Measurements from ENCODE around the gene HEXIM1. TPM values are rescaled to one million over a fixed set of nuclear protein-coding genes. Genes with fewer than 3 reads are reported as not detected.

Gene HEXIM1
- total RNA-seq, 4 donors from 2014 or later, result 20.9 to 32.7 (median 25.0) TPM

DNA sequence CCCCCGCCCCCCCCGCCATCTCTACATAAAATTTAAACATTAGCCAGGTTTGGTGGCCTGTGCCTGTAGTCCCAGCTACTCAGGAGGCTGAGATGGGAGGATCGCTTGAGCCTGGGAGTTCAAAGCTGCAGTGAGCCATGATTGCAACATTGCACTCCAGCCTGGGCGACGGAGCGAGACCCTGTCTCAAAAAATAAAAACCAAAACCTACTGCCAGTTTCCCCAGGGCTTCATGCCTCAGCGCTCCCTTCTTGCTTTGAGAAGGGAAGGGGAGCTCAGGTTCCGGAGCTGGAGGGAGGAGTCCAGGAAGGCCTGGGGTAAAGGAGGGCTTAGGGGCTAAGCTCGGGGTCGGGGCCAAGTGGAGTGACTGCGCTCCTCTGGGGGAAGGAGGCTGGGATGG, 36.4 kb upstream of the HEXIM1 start:
- no peak for DNase-seq (ENCODE audit: low spot score in 2 of 2)
- intact Hi-C loops (cut with DNase I; ENCODE audit: low total_unique reads), result no loop called here
- no peak for TF ChIP-seq POLR2A (IDR thresholded peaks at IDR 0.05)
- TF ChIP-seq, protein P1, sequence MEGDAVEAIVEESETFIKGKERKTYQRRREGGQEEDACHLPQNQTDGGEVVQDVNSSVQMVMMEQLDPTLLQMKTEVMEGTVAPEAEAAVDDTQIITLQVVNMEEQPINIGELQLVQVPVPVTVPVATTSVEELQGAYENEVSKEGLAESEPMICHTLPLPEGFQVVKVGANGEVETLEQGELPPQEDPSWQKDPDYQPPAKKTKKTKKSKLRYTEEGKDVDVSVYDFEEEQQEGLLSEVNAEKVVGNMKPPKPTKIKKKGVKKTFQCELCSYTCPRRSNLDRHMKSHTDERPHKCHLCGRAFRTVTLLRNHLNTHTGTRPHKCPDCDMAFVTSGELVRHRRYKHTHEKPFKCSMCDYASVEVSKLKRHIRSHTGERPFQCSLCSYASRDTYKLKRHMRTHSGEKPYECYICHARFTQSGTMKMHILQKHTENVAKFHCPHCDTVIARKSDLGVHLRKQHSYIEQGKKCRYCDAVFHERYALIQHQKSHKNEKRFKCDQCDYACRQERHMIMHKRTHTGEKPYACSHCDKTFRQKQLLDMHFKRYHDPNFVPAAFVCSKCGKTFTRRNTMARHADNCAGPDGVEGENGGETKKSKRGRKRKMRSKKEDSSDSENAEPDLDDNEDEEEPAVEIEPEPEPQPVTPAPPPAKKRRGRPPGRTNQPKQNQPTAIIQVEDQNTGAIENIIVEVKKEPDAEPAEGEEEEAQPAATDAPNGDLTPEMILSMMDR (IDR thresholded peaks at IDR 0.05), result no peak
- H3K4me3 ChIP-seq (ENCODE audit: low read depth, poor library complexity, severe bottlenecking), result no peak overlapping the region
- 84 to 89% methylated on average over 11 of the region's 11 CpGs for WGBS, 2 donors

DNA sequence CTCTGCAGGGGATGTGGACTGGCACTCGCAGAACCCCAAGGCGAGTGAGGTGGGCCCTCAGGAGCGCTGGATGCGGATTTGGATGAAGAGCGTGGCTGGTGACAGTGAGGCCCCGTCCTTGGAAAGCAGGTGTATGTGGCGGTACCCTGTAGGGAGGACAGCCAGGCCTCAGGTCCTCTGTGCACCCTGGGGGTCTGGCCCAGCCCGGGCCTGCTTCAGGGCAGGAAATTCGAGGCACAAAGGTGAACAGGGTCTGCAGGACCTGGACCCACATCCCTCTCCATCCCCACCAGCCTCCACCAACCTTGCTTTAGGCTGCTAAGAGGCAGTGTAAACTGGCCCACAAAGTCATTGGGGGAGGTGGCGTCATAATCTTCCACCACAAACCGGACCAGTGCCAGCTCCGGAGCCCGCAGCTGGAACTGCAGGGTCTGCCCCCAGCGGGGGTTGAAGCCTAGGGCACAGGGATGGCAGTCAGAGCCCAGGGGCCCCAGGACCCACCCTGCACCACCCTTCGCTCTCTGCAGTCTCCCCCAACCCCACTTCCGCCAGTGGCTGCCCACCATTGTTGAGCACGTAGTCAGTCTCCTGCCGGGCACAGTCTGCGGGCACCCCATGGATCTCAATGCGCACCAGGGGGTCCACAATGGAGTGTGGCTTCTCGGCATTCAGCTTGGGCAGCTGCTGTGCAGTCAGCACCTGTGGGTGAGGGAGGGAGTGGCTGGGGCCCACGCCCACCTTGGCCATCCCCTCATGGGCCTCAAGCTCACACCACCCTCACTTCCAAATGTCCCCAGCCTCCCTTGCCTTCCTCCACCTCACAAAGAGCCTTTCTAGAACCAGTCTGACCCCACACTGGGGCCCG, 35.5 kb upstream of the HEXIM1 start:
- no peak overlapping the region for H3K4me3 ChIP-seq (ENCODE audit: low read depth, poor library complexity, severe bottlenecking)
- intact Hi-C loops (cut with DNase I; ENCODE audit: low total_unique reads), result no loop called here
- WGBS, 2 donors, result 89 to 95% methylated on average over 17 to 23 of the region's 23 CpGs
- no peak for DNase-seq (ENCODE audit: low spot score in 2 of 2)
- TF ChIP-seq, protein P1 (IDR thresholded peaks at IDR 0.05), result no peak
- TF ChIP-seq POLR2A (IDR thresholded peaks at IDR 0.05), result no peak

DNA sequence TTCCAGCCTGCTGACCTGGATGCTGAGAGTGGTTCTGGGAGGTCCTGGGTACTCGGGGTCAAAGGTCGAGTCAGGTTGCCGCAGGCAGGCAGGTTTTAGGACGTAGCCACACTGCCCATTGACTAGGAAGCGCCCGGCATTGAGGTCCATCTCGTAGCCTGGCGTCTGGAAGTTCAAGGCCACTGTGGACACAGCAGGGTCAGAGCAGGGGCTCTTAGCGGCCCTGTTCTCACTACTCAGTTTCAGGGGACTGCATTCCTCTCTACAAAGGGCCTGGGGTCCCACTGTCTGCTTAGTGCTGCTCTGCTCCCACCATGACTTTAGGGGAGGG, 34.9 kb upstream of the HEXIM1 start:
- WGBS, 2 donors, result 91 to 93% methylated on average over 9 of the region's 9 CpGs
- TF ChIP-seq, protein P1 (IDR thresholded peaks at IDR 0.05), result no peak
- TF ChIP-seq POLR2A (IDR thresholded peaks at IDR 0.05), result no peak
- no peak overlapping the region for H3K4me3 ChIP-seq (ENCODE audit: low read depth, poor library complexity, severe bottlenecking)
- DNase-seq (ENCODE audit: low spot score in 2 of 2), result no peak
- intact Hi-C loops (cut with DNase I; ENCODE audit: low total_unique reads), result no loop called here

DNA sequence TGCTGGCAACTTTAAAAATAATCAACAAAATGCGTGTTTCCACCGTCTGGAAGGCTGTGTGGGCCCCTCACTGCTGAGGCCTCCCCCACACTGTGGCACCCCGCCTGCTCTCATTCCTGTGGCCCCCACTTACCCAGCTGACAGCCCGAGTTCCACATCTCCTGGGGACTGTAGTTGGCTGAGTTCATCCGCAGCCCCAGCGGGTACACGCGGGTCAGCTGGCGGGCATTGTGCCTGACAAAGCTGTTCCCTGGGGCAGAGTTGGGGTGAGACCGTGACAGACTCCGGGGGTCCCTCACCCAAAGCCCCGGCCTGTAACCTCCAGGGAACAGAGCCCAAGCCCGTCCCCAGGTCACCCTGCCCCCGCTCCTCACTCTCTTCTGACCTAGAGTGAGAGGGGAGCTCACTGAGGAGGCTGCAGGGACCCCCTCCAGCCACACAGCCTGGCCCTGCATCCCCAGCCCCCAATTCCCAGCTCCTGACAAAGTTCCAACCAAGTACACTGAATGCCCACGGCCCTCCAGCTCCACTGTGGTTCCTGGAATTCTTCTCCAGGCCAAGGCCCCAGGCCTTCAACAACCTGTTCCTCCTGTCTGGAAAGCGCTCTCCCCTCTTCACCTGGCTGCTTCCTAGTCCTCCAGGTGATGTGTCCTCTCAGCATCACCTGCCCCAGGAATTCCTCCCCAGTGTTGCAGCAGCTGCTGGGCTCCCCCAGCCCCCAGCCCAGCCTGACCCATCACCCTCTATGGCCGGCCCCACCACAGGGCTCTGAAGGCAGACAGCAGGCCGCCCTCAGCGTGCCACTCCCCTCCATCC, 34.0 kb upstream of the HEXIM1 start:
- WGBS, 2 donors, result 75 to 86% methylated on average over 17 to 19 of the region's 19 CpGs
- intact Hi-C loops (cut with DNase I; ENCODE audit: low total_unique reads), result no loop called here
- no peak overlapping the region for H3K4me3 ChIP-seq (ENCODE audit: low read depth, poor library complexity, severe bottlenecking)
- no peak for DNase-seq (ENCODE audit: low spot score in 2 of 2)
- TF ChIP-seq POLR2A (IDR thresholded peaks at IDR 0.05), result no peak
- TF ChIP-seq, protein P1 (IDR thresholded peaks at IDR 0.05), result no peak

DNA sequence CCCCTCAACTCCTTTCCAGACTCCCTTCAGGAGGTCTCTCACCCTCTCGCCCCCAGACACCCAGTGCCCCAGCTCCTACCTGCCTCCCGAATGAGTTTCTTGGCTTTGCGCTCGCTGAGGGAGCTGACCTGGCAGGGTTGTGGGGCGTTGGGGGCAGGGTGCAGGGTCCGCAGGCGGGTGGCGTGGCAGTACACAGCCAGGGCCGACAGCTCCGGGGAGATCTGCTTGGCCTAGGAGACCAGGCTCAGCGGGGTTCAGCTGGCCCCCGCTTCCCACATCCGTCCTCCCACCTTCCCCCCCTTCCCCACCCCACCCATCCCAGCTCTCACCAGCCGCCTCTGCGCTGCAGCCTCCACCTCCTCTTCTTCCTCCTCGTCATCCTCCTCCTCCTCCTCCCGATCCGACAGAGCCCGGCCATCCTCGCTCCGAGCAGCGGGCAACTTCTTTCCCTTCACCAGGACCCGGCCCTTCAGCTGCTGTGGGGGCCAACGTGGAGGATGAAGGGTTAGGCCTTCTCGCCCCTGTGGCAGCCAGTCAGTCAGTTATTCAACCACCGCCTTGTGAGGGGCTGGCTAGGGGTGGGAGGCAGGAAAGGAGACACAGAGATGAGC, 33.2 kb upstream of the HEXIM1 start:
- DNase-seq (ENCODE audit: low spot score in 2 of 2), result no peak
- TF ChIP-seq, protein P1 (IDR thresholded peaks at IDR 0.05), result no peak
- no peak for TF ChIP-seq POLR2A (IDR thresholded peaks at IDR 0.05)
- intact Hi-C loops (cut with DNase I; ENCODE audit: low total_unique reads), result no loop called here
- no peak overlapping the region for H3K4me3 ChIP-seq (ENCODE audit: low read depth, poor library complexity, severe bottlenecking)
- WGBS, 2 donors, result 91% methylated on average over 26 of the region's 26 CpGs

Measured in lower leg skin (tissue), 4 donors.